CD14-positive monocyte (primary cell): ENCODE measurements around the gene LRRC4B. TPM values are rescaled to one million over a fixed set of nuclear protein-coding genes. Genes with fewer than 3 reads are reported as not detected.

Source experiments
- DNase-seq, 3 donors: peaks; one replicate each; pipeline ENCODE4 v3.0.0-alpha.2; 2011 to 2022
- H2AFZ ChIP-seq: 2 replicates; pipeline ENCODE4 v1.6.0; 2012; ENCODE audit warnings: mild to moderate bottlenecking, low read depth, low read length, inconsistent platforms; ENCODE audit not compliant: insufficient read depth, poor library complexity, severe bottlenecking
- H3K27ac ChIP-seq, 2 donors: 1 replicate in 1 of 2; 2 replicates in 1 of 2; pipeline ENCODE4 v1.5.1; 2012 to 2013; ENCODE audit warnings: low read length in 2 of 2, control low read depth in 1 of 2, inconsistent platforms in 1 of 2, low read depth in 1 of 2, mild to moderate bottlenecking in 1 of 2
- H3K27me3 ChIP-seq, 2 donors: one replicate each; pipeline versions ENCODE4 v1.6.0 to v1.6.1; 2011 to 2013; ENCODE audit warnings: low read length in 2 of 2; ENCODE audit not compliant: control insufficient read depth in 2 of 2, insufficient read depth in 2 of 2
- H3K36me3 ChIP-seq, 2 donors: replicated peaks in 1 of 2; 1 replicate in 1 of 2; 2 replicates in 1 of 2; pipeline versions ENCODE4 v1.5.1 to v1.6.1; 2012 to 2013; ENCODE audit warnings: low read length in 2 of 2, control low read depth in 1 of 2, inconsistent platforms in 1 of 2, mild to moderate bottlenecking in 1 of 2; ENCODE audit not compliant: insufficient read depth in 2 of 2, control insufficient read depth in 1 of 2
- H3K4me1 ChIP-seq, 2 donors: 1 replicate in 1 of 2; 2 replicates in 1 of 2; pipeline versions ENCODE4 v1.5.1 to v1.6.1; 2012 to 2013; ENCODE audit warnings: low read length in 2 of 2, control low read depth in 1 of 2, inconsistent platforms in 1 of 2, mild to moderate bottlenecking in 1 of 2, moderate library complexity in 1 of 2; ENCODE audit not compliant: insufficient read depth in 2 of 2, control insufficient read depth in 1 of 2
- H3K4me2 ChIP-seq: replicated peaks from 2 replicates; pipeline ENCODE3; 2012; ENCODE audit warnings: low read length, moderate library complexity, mild to moderate bottlenecking; ENCODE audit not compliant: poor library complexity, severe bottlenecking; ENCODE audit errors: extremely low read depth
- H3K4me3 ChIP-seq, 3 experiments: fragments of 200-600 bp in 1 of 3; sonication (generic) in 1 of 3; replicated peaks in 1 of 3; 1 replicate in 2 of 3; 2 replicates in 1 of 3; pipeline ENCODE4 v1.5.1; 2011 to 2013; ENCODE audit warnings: low read length in 3 of 3, mild to moderate bottlenecking in 3 of 3, control low read depth in 2 of 3, low read depth in 2 of 3, inconsistent platforms in 1 of 3, moderate library complexity in 1 of 3
- H3K79me2 ChIP-seq: 2 replicates; pipeline ENCODE4 v1.6.0; 2012; ENCODE audit warnings: mild to moderate bottlenecking, control low read depth, inconsistent platforms, low read length, moderate library complexity; ENCODE audit not compliant: insufficient read depth
- H3K9ac ChIP-seq: 2 replicates; pipeline ENCODE4 v1.6.0; 2017; ENCODE audit warnings: low read length, mild to moderate bottlenecking; ENCODE audit not compliant: insufficient read depth, poor library complexity, severe bottlenecking
- H3K9me3 ChIP-seq, 2 donors: replicated peaks in 1 of 2; 1 replicate in 1 of 2; 2 replicates in 1 of 2; pipeline versions ENCODE4 v1.5.1 to v1.6.1; 2012 to 2013; ENCODE audit warnings: low read length in 2 of 2, control low read depth in 1 of 2; ENCODE audit not compliant: control insufficient read depth in 1 of 2, insufficient read depth in 1 of 2
- H4K20me1 ChIP-seq: 2 replicates; pipeline ENCODE4 v1.6.0; 2012; ENCODE audit warnings: mild to moderate bottlenecking, low read length, control low read depth, moderate library complexity; ENCODE audit not compliant: insufficient read depth
- H3K27ac Mint-ChIP-seq, 7 donors: one replicate each; pipeline ENCODE4 v1.8.0; 2020; ENCODE audit warnings: mild to moderate bottlenecking in 7 of 7, mixed read lengths in 7 of 7, moderate library complexity in 6 of 7, inconsistent platforms in 2 of 7
- H3K27me3 Mint-ChIP-seq, 3 donors: one replicate each; pipeline ENCODE4 v1.8.0; 2021 to 2022; ENCODE audit warnings: low read depth in 3 of 3, mild to moderate bottlenecking in 3 of 3, mixed read lengths in 3 of 3, moderate library complexity in 3 of 3, inconsistent platforms in 1 of 3
- H3K36me3 Mint-ChIP-seq, 2 donors: one replicate each; pipeline ENCODE4 v1.8.0; 2020; ENCODE audit warnings: mixed read lengths in 2 of 2, inconsistent platforms in 1 of 2, mild to moderate bottlenecking in 1 of 2
- H3K4me1 Mint-ChIP-seq: one replicate; pipeline ENCODE4 v1.8.0; 2020; ENCODE audit warnings: mild to moderate bottlenecking, mixed read lengths
- H3K4me3 Mint-ChIP-seq, 2 donors: one replicate each; pipeline ENCODE4 v1.8.0; 2020; ENCODE audit warnings: mild to moderate bottlenecking in 2 of 2, mixed read lengths in 2 of 2, moderate library complexity in 1 of 2
- H3K9me3 Mint-ChIP-seq, 7 donors: one replicate each; pipeline ENCODE4 v1.8.0; 2020 to 2022; ENCODE audit warnings: mixed read lengths in 7 of 7, mild to moderate bottlenecking in 6 of 7, moderate library complexity in 6 of 7, inconsistent platforms in 2 of 7
- WGBS: methylation state at CpG from one replicate; pipeline ENCODE4 v1.1.5; 2013; ENCODE audit warnings: missing lambda C conversion rate; ENCODE audit not compliant: insufficient coverage; 5-methylcytosine and 5-hydroxymethylcytosine counted together
- intact Hi-C, 2 donors: fragments of 100-400 bp; cut with micrococcal nuclease; formaldehyde crosslinking; loops; one replicate each; pipeline versions ENCODE4 v1.15.0 to v1.15.1; 2023
- polyA plus RNA-seq, 3 donors: library from polyadenylated mRNA; depleted of rRNA in 1 of 3; unstranded in 2 of 3; stranded (reverse) in 1 of 3; fragments of 300-500 nt in 2 of 3; fragments of >200 nt in 1 of 3; fragmentation: Illumina TruSeq in 2 of 3; gene quantifications; 1 replicate in 2 of 3; 2 replicates in 1 of 3; pipeline ENCODE4 v1.2.3, GENCODE V29; 2012 to 2021
- TF ChIP-seq, protein P1 (sequence below): fragments of 200-600 bp; IDR thresholded peaks from one replicate; pipeline ENCODE4 v1.8.0; 2022; ENCODE audit warnings: antibody characterized with exemption, mild to moderate bottlenecking

Gene LRRC4B
- polyA plus RNA-seq, 3 donors = not detected

DNA sequence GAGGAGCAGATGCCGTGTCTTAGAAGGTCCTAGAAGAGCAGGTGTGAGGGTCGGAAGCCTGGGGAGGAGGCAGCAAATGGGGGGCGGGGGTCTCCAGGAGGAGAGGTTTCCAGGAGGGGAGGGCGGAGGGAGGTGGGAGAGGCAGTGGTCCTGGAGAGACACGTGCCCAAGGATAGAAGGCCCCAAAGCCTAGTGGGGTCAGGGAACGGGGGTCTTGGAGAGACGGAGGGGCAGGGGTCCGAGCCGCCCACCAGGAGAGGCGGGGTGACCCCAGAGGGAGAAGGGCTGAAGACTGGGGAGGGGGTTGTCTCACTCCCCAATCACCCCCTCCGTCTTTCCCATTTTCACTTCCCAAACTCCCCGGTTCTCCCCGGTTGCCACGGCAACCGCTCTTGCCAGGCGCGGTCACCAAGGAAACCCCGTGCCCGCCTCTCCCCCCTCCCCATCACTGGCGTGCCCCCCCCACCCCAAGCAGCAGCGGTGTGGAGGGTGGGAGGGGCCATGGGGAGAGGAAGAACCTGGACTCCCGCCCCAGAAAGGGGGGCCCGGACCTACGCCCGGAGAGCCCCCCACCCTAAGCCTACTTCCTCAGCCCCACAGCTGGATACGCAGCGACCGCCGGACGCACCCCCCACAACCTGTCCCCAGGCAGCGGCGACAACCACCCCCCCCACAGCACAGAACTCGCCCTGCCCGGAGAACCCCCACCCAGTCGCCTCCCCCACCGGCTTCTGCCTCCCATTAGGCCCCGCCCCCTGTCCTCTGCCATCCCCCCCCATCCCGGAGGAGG is 988 bp downstream of the LRRC4B start:
- Mint-ChIP-seq H3K9me3 (peaks cover 0 to 13% (median 2%) of the 10 kb centered on the region in 7 donors), H3K4me3 (peak overlapping the region in 1 of 2 donors; percentile 78), H3K27me3 (peaks cover 53 to 78% (median 56%) of the 10 kb centered on the region in 3 donors), H3K27ac (no peak overlapping the region), H3K36me3 (no peaks in the 10 kb centered on the region), H3K4me1 (no peaks in the 10 kb centered on the region)
- no peak overlapping the region for H2AFZ ChIP-seq
- H3K79me2 ChIP-seq = no peaks in the 10 kb centered on the region
- no peak overlapping the region for H3K9ac ChIP-seq
- 14% methylated on average over 8 of the region's 38 CpGs for WGBS
- intact Hi-C loops = no loop called here
- no peak overlapping the region for H3K4me3 ChIP-seq
- H3K36me3 ChIP-seq = no peaks in the 10 kb centered on the region
- H3K27me3 ChIP-seq = peaks cover 19 to 49% of the 10 kb centered on the region in 2 donors
- H3K9me3 ChIP-seq = no peaks in the 10 kb centered on the region
- H3K27ac ChIP-seq = no peak overlapping the region
- H4K20me1 ChIP-seq = no peaks in the 10 kb centered on the region
- no peak for DNase-seq
- TF ChIP-seq, protein P1, sequence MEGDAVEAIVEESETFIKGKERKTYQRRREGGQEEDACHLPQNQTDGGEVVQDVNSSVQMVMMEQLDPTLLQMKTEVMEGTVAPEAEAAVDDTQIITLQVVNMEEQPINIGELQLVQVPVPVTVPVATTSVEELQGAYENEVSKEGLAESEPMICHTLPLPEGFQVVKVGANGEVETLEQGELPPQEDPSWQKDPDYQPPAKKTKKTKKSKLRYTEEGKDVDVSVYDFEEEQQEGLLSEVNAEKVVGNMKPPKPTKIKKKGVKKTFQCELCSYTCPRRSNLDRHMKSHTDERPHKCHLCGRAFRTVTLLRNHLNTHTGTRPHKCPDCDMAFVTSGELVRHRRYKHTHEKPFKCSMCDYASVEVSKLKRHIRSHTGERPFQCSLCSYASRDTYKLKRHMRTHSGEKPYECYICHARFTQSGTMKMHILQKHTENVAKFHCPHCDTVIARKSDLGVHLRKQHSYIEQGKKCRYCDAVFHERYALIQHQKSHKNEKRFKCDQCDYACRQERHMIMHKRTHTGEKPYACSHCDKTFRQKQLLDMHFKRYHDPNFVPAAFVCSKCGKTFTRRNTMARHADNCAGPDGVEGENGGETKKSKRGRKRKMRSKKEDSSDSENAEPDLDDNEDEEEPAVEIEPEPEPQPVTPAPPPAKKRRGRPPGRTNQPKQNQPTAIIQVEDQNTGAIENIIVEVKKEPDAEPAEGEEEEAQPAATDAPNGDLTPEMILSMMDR = no peak
- H3K4me2 ChIP-seq = no peak overlapping the region
- H3K4me1 ChIP-seq = no peaks in the 10 kb centered on the region

DNA sequence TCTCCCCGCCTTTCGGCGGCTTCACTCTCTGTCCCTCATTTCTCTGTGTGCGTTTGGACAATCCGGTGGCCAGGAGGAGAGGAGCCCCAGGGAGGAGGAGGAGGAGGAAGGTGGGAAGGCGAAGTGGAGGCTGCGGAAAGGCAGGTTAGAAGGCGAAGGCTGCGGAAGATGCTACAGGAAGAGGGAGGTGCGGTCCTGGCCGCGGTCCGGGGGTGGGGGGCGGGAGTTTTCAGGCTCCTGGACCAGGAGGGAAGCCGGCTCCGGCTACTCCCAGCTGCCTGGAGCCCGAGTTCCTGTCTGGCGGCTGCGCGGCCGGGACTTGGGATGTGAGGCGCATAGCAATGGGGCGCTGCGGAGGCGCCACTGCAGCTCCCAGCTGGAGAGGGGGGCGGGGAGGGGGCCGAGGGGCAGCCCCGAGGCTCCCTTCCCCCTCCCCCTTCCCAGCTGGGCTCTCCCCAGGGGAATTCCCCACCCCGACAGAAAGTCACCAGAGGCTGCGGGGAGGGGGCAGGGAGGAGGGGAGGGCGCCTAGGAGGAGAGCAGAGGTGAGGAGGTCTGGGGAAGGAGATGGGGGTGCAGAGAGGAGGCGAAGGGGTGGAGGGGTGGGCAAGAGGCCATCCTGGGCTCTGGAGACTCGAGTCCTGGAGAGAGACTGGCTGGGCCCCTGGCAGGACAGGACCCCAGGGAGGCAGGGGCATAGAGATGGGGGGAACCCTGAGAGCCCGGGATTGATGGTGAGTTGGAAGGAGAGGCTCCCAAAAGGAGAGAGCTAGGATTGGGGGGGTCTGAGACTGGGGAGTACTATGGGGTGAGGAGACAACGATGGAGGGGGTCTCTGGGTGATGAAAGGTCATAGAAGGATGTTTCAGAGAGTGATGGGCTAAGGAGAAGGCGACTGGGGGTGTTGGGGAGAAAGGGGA is 2.0 kb downstream of the LRRC4B start:
- H3K9me3 ChIP-seq = no peaks in the 10 kb centered on the region
- no peak overlapping the region for H2AFZ ChIP-seq

More for the DNA sequence above, 2.0 kb downstream of the LRRC4B start:
- peak overlapping the region in 1 of 2 donors; percentile 78 for H3K4me3 Mint-ChIP-seq
- H3K9me3 Mint-ChIP-seq = peaks cover 0 to 13% (median 2%) of the 10 kb centered on the region in 7 donors
- no peak overlapping the region for H3K4me2 ChIP-seq
- TF ChIP-seq, protein P1 = no peak
- no peaks in the 10 kb centered on the region for H3K36me3 ChIP-seq
- H3K4me1 ChIP-seq = no peaks in the 10 kb centered on the region
- no peaks in the 10 kb centered on the region for H3K36me3 Mint-ChIP-seq
- peaks cover 55 to 78% (median 60%) of the 10 kb centered on the region in 3 donors for H3K27me3 Mint-ChIP-seq
- H4K20me1 ChIP-seq = no peaks in the 10 kb centered on the region
- WGBS = 3% methylated on average over 17 of the region's 36 CpGs
- no peak overlapping the region for H3K4me3 ChIP-seq
- H3K4me1 Mint-ChIP-seq = no peaks in the 10 kb centered on the region
- DNase-seq = no peak
- H3K27me3 ChIP-seq = peaks cover 19 to 49% of the 10 kb centered on the region in 2 donors
- H3K27ac ChIP-seq = no peak overlapping the region
- intact Hi-C loops = no loop called here
- H3K79me2 ChIP-seq = no peaks in the 10 kb centered on the region
- no peak overlapping the region for H3K9ac ChIP-seq
- H3K27ac Mint-ChIP-seq = no peak overlapping the region
